ENCODE data around the gene TAAR1. TPM values are rescaled to one million over a fixed set of nuclear protein-coding genes. Genes with fewer than 3 reads are reported as not detected.

TAAR1 gene
- total RNA-seq, 1 donor from 2014 or later, result not detected

DNA sequence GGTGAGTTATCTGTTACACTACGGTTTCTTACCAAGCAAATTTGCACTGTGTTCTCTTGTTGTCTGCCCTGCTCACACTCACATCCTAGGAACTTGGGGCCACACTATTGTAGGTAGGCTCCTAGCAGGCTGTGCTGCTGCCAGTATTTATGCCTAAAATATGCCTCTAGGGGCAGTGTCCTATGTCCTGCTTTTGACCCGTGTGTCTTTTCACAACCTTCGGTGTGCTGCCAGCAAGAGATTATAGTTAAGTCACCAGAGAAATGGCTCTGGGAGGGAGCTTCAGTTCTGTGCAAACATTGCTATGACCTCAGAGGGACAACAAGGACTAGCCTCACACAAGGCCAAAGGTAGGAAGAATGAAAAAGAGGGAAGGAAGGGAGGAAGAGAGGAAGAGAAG, 60.5 kb downstream of the TAAR1 start:
- TF ChIP-seq, protein P1, sequence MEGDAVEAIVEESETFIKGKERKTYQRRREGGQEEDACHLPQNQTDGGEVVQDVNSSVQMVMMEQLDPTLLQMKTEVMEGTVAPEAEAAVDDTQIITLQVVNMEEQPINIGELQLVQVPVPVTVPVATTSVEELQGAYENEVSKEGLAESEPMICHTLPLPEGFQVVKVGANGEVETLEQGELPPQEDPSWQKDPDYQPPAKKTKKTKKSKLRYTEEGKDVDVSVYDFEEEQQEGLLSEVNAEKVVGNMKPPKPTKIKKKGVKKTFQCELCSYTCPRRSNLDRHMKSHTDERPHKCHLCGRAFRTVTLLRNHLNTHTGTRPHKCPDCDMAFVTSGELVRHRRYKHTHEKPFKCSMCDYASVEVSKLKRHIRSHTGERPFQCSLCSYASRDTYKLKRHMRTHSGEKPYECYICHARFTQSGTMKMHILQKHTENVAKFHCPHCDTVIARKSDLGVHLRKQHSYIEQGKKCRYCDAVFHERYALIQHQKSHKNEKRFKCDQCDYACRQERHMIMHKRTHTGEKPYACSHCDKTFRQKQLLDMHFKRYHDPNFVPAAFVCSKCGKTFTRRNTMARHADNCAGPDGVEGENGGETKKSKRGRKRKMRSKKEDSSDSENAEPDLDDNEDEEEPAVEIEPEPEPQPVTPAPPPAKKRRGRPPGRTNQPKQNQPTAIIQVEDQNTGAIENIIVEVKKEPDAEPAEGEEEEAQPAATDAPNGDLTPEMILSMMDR (conservative IDR thresholded peaks at IDR 0.05), result peak; percentile 69
- no peak overlapping the region for H3K4me3 Mint-ChIP-seq
- no peak for DNase-seq (ENCODE audit: extremely low spot score, unreplicated experiment)
- H3K9me3 Mint-ChIP-seq, result no peaks in the 10 kb centered on the region
- H3K27me3 Mint-ChIP-seq, result peaks cover 6% of the 10 kb centered on the region
- H3K4me1 Mint-ChIP-seq (ENCODE audit: unreplicated experiment), result peaks cover 3% of the 10 kb centered on the region
- H3K36me3 Mint-ChIP-seq, result no peaks in the 10 kb centered on the region
- no peak overlapping the region for H3K27ac Mint-ChIP-seq

DNA sequence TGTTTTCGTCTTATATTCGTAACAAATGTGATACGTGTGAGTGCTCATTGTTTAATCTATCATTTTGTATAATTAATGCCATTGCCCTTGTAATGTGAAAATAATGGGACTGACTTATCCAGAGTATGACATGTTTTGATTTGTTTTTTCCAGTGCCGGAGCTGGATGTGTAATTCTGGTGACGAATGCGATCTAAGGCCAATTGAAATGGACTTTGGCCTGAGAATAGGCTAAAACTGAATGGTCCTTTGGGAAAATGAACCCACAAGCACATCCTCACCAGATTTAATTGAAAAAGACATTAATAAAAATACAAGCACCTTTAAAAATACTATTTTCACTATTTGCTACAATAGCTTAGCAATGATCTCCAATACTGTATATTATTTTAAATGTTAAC, 62.8 kb downstream of the TAAR1 start:
- Mint-ChIP-seq H3K9me3 (no peaks in the 10 kb centered on the region), H3K36me3 (no peaks in the 10 kb centered on the region), H3K27ac (no peak overlapping the region), H3K4me3 (no peak overlapping the region), H3K4me1 (ENCODE audit: unreplicated experiment) (peaks cover 3% of the 10 kb centered on the region), H3K27me3 (peaks cover 6% of the 10 kb centered on the region)
- TF ChIP-seq, protein P1 (conservative IDR thresholded peaks at IDR 0.05), result no peak
- DNase-seq (ENCODE audit: extremely low spot score, unreplicated experiment), result no peak

Other genes starting within 250 kb of the TAAR1 start
- 36.6 and 50.2 TPM in 2 replicates for gene STX7, start 146.1 kb downstream of the TAAR1 start, total RNA-seq (ENCODE audit: low replicate concordance)
- not detected in 2 replicates for gene TAAR9, start 120.9 kb downstream of the TAAR1 start, total RNA-seq (ENCODE audit: low replicate concordance)
- gene TAAR8, start 106.5 kb downstream of the TAAR1 start, total RNA-seq (ENCODE audit: low replicate concordance), result not detected in 2 replicates
- gene TAAR6, start 88.9 kb downstream of the TAAR1 start, total RNA-seq (ENCODE audit: low replicate concordance), result not detected in 2 replicates
- gene TAAR5, start 69.4 kb downstream of the TAAR1 start, total RNA-seq (ENCODE audit: low replicate concordance), result not detected in 2 replicates
- not detected in 2 replicates for gene TAAR2, start 34.9 kb downstream of the TAAR1 start, total RNA-seq (ENCODE audit: low replicate concordance)
- 1.1 and 1.3 TPM in 2 replicates for gene VNN1, start 54.9 kb upstream of the TAAR1 start, total RNA-seq (ENCODE audit: low replicate concordance)
- gene VNN2, start 98.7 kb upstream of the TAAR1 start, total RNA-seq (ENCODE audit: low replicate concordance), result 0.36 and 0.39 TPM in 2 replicates
- 17.6 and 19.3 TPM in 2 replicates for gene SLC18B1, start 139.5 kb upstream of the TAAR1 start, total RNA-seq (ENCODE audit: low replicate concordance)
- gene RPS12, start 155.4 kb upstream of the TAAR1 start, total RNA-seq (ENCODE audit: low replicate concordance), result 1,352 and 1,365 TPM in 2 replicates

Measured in type B pancreatic cell (in vitro differentiated cells).